DOHH2 (cell line): ENCODE measurements around the gene DCLRE1A.
"Not testable (repeated sequence)": the region's sequence is repeated elsewhere in the genome, so short reads cannot be mapped to it uniquely, and the experiment has no call there.

Experiments
- H3F3A ChIP-seq: fragments of 200-600 bp; sonication (generic), shearing (Covaris generic); 2 replicates; pipeline ENCODE4 v1.6.0; 2016; ENCODE audit warnings: antibody characterized with exemption, mild to moderate bottlenecking; ENCODE audit not compliant: control insufficient read depth, insufficient read depth
- H3K27ac ChIP-seq: fragments of 200-600 bp; sonication (generic); 2 replicates; pipeline ENCODE4 v1.5.1; 2014; ENCODE audit warnings: low read depth, mild to moderate bottlenecking, low read length, moderate library complexity
- H3K27me3 ChIP-seq: fragments of 200-600 bp; sonication (generic); 2 replicates; pipeline ENCODE4 v1.6.1; 2014; ENCODE audit warnings: mild to moderate bottlenecking, low read length, mixed read lengths; ENCODE audit not compliant: control insufficient read depth
- H3K36me3 ChIP-seq: fragments of 200-600 bp; sonication (generic); 2 replicates; pipeline ENCODE4 v1.6.1; 2014; ENCODE audit warnings: mild to moderate bottlenecking, low read length, moderate library complexity, mixed read lengths; ENCODE audit not compliant: control insufficient read depth
- H3K4me1 ChIP-seq: fragments of 200-600 bp; sonication (generic); 2 replicates; pipeline ENCODE4 v1.6.1; 2014; ENCODE audit warnings: mild to moderate bottlenecking, low read length, mixed read lengths; ENCODE audit not compliant: control insufficient read depth
- H3K4me2 ChIP-seq: fragments of 200-600 bp; sonication (generic); 2 replicates; pipeline ENCODE4 v1.6.0; 2014; ENCODE audit warnings: mild to moderate bottlenecking, low read length, moderate library complexity
- H3K4me3 ChIP-seq: fragments of 200-600 bp; sonication (generic); 2 replicates; pipeline ENCODE4 v1.5.1; 2014; ENCODE audit warnings: mild to moderate bottlenecking, low read length, mixed read lengths
- H3K79me2 ChIP-seq: fragments of 200-600 bp; sonication (generic); 2 replicates; pipeline ENCODE4 v1.6.1; 2014; ENCODE audit warnings: mild to moderate bottlenecking, low read length, mixed read lengths; ENCODE audit not compliant: control insufficient read depth
- H3K9me2 ChIP-seq: fragments of 200-600 bp; sonication (generic); replicated peaks from 2 replicates; pipeline ENCODE4 v1.6.1; 2014; ENCODE audit warnings: mild to moderate bottlenecking, low read length, mixed read lengths; ENCODE audit not compliant: control insufficient read depth
- H3K9me3 ChIP-seq: fragments of 200-600 bp; sonication (generic); 2 replicates; pipeline ENCODE4 v1.6.1; 2014; ENCODE audit warnings: antibody characterized with exemption, low read length, mixed read lengths; ENCODE audit not compliant: control insufficient read depth, insufficient read depth
- H4K20me1 ChIP-seq: fragments of 200-600 bp; sonication (generic); 2 replicates; pipeline ENCODE4 v1.6.0; 2014; ENCODE audit warnings: low read depth, mild to moderate bottlenecking, antibody characterized with exemption, low read length, moderate library complexity; ENCODE audit not compliant: control insufficient read depth, insufficient read depth
- CTCF ChIP-seq: fragments of 200-600 bp; sonication (generic); IDR thresholded peaks from one replicate; pipeline ENCODE4 v1.5.1; 2014; ENCODE audit warnings: antibody characterized with exemption, mild to moderate bottlenecking, low read depth, low read length; ENCODE audit not compliant: poor library complexity, severe bottlenecking
- EZH2phosphoT487 ChIP-seq: fragments of 200-600 bp; sonication (generic); IDR thresholded peaks from 2 replicates; pipeline ENCODE4 v1.6.1; 2017; ENCODE audit warnings: borderline replicate concordance, mild to moderate bottlenecking, antibody characterized with exemption, low read length, moderate library complexity, mixed read lengths

The DCLRE1A gene

GRCh38 chr10:113822174-113822573 is 31.7 kb downstream of the DCLRE1A start:
- Histone ChIP-seq H3K4me1 (no peaks in the 10 kb centered on the region), H3K9me2 (no peaks in the 10 kb centered on the region), H4K20me1 (no peaks in the 10 kb centered on the region), H3K27ac (no peak overlapping the region), H3K9me3 (no peaks in the 10 kb centered on the region), H3K36me3 (no peaks in the 10 kb centered on the region), H3K27me3 (no peaks in the 10 kb centered on the region), H3F3A (no peaks in the 10 kb centered on the region), H3K4me2 (no peak overlapping the region), H3K4me3 (no peak overlapping the region), H3K79me2 (no peaks in the 10 kb centered on the region)
- TF ChIP-seq EZH2phosphoT487 (no peak), CTCF (no peak)

- H3K4me2 ChIP-seq, H3K27me3 ChIP-seq: not testable (repeated sequence)
Observed at GRCh38 chr10:113821306-113821705, 32.6 kb downstream of the DCLRE1A start.

GRCh38 chr10:113820507-113820906 is 33.4 kb downstream of the DCLRE1A start:
- no peaks in the 10 kb centered on the region for H3K4me1 ChIP-seq
- no peaks in the 10 kb centered on the region for H3K36me3 ChIP-seq
- H3K4me3 ChIP-seq, result no peak overlapping the region
- no peaks in the 10 kb centered on the region for H3K9me2 ChIP-seq
- no peak overlapping the region for H3K4me2 ChIP-seq
- no peak for TF ChIP-seq EZH2phosphoT487
- TF ChIP-seq CTCF, result peak; percentile 32
- H3K27ac ChIP-seq, result no peak overlapping the region
- H4K20me1 ChIP-seq, result no peaks in the 10 kb centered on the region
- H3K9me3 ChIP-seq, result no peaks in the 10 kb centered on the region
- H3K79me2 ChIP-seq, result no peaks in the 10 kb centered on the region
- H3K27me3 ChIP-seq, result no peaks in the 10 kb centered on the region
- no peaks in the 10 kb centered on the region for H3F3A ChIP-seq

More at GRCh38 chr10:113821306-113821705, 32.6 kb downstream of the DCLRE1A start:
- not testable (repeated sequence) for H3K4me1 ChIP-seq, H3K9me2 ChIP-seq, H3K9me3 ChIP-seq, H4K20me1 ChIP-seq, H3K27ac ChIP-seq, H3K36me3 ChIP-seq, H3K79me2 ChIP-seq, H3F3A ChIP-seq, H3K4me3 ChIP-seq

- Histone ChIP-seq H3K36me3 (no peaks in the 10 kb centered on the region), H4K20me1 (no peaks in the 10 kb centered on the region), H3F3A (no peaks in the 10 kb centered on the region), H3K27ac (no peak overlapping the region), H3K27me3 (no peaks in the 10 kb centered on the region), H3K4me2 (no peak overlapping the region), H3K79me2 (no peaks in the 10 kb centered on the region), H3K9me2 (no peaks in the 10 kb centered on the region), H3K4me1 (no peaks in the 10 kb centered on the region), H3K4me3 (no peak overlapping the region), H3K9me3 (no peaks in the 10 kb centered on the region)
- TF ChIP-seq CTCF, result no peak
- TF ChIP-seq EZH2phosphoT487, result no peak
Observed at GRCh38 chr10:113819989-113820388, 33.9 kb downstream of the DCLRE1A start.

GRCh38 chr10:113814700-113815099 is 39.2 kb downstream of the DCLRE1A start:
- not testable (repeated sequence) for H3K4me2 ChIP-seq, H3K79me2 ChIP-seq, H3K27me3 ChIP-seq, H3K36me3 ChIP-seq, H4K20me1 ChIP-seq, H3K4me1 ChIP-seq, H3K9me2 ChIP-seq, H3K4me3 ChIP-seq, H3K27ac ChIP-seq, H3K9me3 ChIP-seq, H3F3A ChIP-seq
